Neutrophil (primary cell): ENCODE results near the gene TIPARP.

Experiments used
- H3K27ac ChIP-seq: fragments of 200-600 bp; sonication (generic); 2 replicates; pipeline ENCODE4 v1.5.1; 2016; ENCODE audit warnings: mild to moderate bottlenecking, moderate library complexity
- H3K27me3 ChIP-seq: fragments of 200-600 bp; sonication (generic); 2 replicates; pipeline ENCODE4 v1.6.0; 2016; ENCODE audit warnings: mild to moderate bottlenecking
- H3K36me3 ChIP-seq: fragments of 200-600 bp; sonication (generic); 2 replicates; pipeline ENCODE4 v1.5.1; 2017
- H3K4me1 ChIP-seq, 2 experiments: fragments of 200-600 bp in 1 of 2; sonication (generic) in 1 of 2; 1 replicate in 1 of 2; 2 replicates in 1 of 2; pipeline versions ENCODE4 v1.5.1 to v1.6.1; 2013 to 2016; ENCODE audit warnings: low read depth in 1 of 2, low read length in 1 of 2, mild to moderate bottlenecking in 1 of 2, moderate library complexity in 1 of 2; ENCODE audit not compliant: control insufficient read depth in 1 of 2, insufficient read depth in 1 of 2
- H3K4me3 ChIP-seq, 2 experiments: fragments of 200-600 bp in 1 of 2; sonication (generic) in 1 of 2; 1 replicate in 1 of 2; 2 replicates in 1 of 2; pipeline ENCODE4 v1.5.1; 2013 to 2016; ENCODE audit warnings: low read depth in 1 of 2, low read length in 1 of 2, mild to moderate bottlenecking in 1 of 2, moderate library complexity in 1 of 2
- H3K9me3 ChIP-seq: fragments of 200-600 bp; sonication (generic); 2 replicates; pipeline ENCODE4 v1.5.1; 2016
- CTCF ChIP-seq: fragments of 200-600 bp; sonication (generic); IDR thresholded peaks from 2 replicates; pipeline ENCODE4 v1.5.1; 2016; ENCODE audit warnings: antibody characterized with exemption

The TIPARP gene

GRCh38 chr3:156751461-156752025 is 77.2 kb downstream of the TIPARP start:
- H3K36me3 ChIP-seq, result no peaks in the 10 kb centered on the region
- H3K4me1 ChIP-seq, result no peaks in the 10 kb centered on the region
- H3K27ac ChIP-seq, result no peak overlapping the region
- TF ChIP-seq CTCF, result no peak
- H3K4me3 ChIP-seq, result no peak overlapping the region
- H3K9me3 ChIP-seq, result no peaks in the 10 kb centered on the region
- peaks cover 8% of the 10 kb centered on the region for H3K27me3 ChIP-seq
